GM21447 (cell line): ENCODE data around the gene HASPIN.

Experiments
- ATAC-seq: cut with Tn5 transposase; IDR thresholded peaks from one replicate; pipeline ENCODE4 v1.9.1; 2021; ENCODE audit not compliant: unreplicated experiment

HASPIN gene

GRCh38 chr17:3762922-3763776 lies 39.4 kb downstream of the HASPIN start:
- ATAC-seq, result peak; percentile 66

DNA sequence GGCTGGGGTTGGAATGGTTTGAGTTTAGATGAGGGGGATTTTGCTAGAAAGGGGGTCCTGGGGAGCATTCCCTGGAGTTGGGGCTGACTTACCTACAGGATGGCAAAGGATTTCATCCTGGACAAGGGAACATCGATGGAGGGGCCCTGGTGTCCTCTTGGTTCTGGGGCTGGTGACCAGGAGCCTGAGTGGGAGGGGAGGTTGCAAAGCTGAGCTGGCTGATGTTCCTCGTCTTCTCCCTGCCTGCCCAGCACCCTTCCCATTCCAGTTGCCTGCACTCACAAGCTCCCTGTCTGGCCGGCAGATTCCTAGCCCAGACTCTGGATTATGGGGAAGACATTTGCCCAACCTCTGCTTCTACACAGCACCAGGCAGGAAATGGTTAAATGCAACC lies 40.1 kb downstream of the HASPIN start:
- no peak for ATAC-seq

GRCh38 chr17:3765981-3766380 lies 42.3 kb downstream of the HASPIN start:
- no peak for ATAC-seq

- no peak for ATAC-seq
These were observed 43.1 kb downstream of the HASPIN start for GRCh38 chr17:3766779-3767178.

GRCh38 chr17:3768341-3768740 lies 44.6 kb downstream of the HASPIN start:
- no peak for ATAC-seq

DNA sequence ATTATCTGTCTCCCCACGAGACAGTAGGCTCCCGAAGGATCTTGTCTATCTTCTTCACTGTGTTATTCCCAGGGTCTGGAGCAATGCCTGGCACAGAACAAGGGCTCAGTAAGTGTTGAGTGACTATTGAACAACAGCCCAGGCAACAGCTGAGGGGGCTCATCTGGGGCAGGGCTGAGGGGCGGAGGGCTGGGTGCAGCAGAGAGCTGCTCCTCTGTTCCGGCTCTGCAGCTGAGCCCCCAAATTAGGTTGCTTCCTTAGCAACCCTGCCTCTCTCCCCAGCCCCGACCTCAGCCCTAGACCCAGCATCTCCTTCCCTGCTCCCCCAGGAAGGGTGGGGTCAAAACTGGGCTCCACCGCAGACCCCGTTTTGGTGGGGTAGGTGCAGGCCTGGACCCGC lies 45.1 kb downstream of the HASPIN start:
- ATAC-seq, result no peak

DNA sequence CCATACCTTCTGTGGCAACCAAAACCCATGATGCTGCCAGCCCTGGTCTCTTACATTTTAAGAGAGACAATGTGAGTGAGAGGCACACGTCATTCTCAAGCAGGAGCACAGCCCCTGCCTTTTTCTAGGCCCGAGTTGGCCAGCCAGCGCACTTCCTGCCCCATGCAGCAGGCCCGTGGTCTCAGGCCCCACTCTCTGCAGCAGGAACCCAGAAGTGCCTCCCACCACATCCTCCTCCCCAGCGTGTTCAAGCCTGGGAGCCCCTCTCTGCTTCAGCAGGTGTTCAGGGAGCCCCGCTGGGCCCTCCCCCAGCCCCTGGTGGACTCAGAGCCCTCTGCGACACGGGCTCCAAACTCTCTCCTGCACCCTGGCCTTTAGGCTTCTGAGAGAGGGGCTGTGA lies 46.8 kb downstream of the HASPIN start:
- no peak for ATAC-seq

DNA sequence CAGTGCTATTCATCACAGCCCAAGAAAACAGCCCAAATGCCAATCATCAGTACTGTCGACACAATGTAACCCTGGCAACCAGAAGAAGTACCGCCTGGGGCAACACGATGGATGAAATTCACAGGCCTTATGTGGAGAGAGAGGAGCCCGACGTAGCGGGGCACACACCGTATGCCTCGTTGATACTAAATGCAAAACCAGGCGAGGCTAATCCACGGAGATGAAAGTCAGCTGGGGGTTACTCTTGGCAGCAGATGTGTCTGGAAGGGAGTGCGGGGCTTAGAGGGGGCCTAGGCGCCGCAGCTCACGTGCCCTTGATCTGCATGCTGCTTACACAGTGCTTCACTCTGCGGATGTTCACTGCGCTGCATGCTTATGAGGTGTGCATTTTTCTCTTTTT lies 47.4 kb downstream of the HASPIN start:
- ATAC-seq, result no peak

DNA sequence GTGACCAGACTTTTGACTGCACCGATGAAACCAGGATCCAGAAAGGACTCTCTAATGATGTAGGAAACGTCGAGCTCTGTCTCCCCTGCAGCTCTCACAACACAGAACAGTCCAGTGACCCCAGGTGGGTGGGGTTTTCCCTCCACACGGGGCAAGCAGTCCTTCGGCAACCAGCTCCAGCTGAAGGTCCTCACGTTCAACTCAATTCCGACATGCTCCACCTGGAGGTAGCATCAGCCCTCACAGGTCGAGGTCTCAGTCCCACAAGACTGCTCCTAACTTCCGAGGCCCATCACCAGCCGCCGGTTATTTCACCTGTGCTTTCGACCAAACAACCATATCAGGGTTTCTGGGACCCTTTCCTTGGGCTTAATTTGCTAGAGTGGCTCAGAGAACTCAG lies 49.1 kb downstream of the HASPIN start:
- ATAC-seq, result no peak

DNA sequence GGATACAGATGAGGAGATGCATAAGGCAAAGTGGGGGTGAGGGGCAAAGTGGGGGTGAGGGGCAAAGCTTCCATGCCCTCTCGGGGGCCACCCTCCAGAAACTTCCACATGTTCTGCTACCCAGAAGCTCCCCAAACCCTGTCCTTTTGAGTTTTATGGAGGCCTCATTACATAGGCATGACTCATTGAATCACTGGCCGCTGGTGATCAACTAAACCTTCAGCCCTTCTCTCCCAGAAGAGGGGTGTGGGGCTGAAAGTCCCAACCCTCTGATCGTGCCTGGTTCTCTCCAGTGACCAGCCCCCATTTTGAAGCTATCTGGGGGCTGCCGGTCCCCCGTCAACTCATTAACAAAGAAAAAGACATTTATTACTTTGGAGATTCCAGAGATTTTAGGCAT lies 49.8 kb downstream of the HASPIN start:
- ATAC-seq, result no peak

DNA sequence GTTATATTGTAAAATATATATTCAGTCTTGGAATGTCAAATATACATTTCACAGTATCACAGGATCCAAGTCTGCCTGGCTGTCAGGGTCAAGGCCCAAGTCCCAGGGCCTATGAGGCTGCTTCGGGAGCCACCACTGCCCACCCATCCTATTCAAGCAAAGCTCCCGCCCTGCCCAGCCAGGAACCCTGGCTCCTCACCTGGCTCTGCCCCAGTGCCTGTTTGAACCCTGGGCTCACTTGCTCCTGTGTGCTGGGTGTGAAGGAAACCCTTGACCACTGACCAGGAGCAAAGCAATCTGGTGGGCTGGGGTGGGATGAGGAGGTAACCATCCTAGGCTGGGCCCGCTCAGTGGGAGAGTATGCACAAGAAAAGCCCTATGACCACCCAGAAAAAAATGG lies 50.3 kb downstream of the HASPIN start:
- no peak for ATAC-seq
